WI38 (cell line): ENCODE data around the gene COL17A1.

Experiments used
- H3K4me3 ChIP-seq: 2 replicates; pipeline ENCODE4 v1.5.1; 2011; ENCODE audit warnings: low read depth, mild to moderate bottlenecking, control low read depth, low read length
- TF ChIP-seq, protein P1 (sequence below): IDR thresholded peaks from 2 replicates; pipeline ENCODE4 v1.5.1; 2012; ENCODE audit warnings: low read depth, mild to moderate bottlenecking, control low read depth, low read length

Gene COL17A1

DNA sequence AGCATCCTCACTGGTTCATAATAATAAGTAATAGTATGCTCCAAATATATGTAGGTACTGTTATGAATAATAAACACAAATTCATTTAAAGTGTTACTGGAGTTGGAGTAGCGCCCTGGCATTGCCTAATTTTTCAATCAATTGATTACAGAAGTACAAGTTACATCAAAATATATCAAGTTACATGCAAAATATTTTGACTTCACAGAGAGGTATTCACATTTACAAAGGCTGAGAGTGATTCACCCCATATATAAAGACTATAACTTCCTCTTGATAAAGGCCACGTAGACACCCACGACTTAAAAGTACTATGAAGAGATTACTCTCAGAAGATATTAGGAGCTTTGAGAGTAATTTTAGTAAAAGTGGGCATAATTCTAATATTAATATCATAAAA is 13.6 kb upstream of the COL17A1 start:
- no peak overlapping the region for H3K4me3 ChIP-seq
- TF ChIP-seq, protein P1, sequence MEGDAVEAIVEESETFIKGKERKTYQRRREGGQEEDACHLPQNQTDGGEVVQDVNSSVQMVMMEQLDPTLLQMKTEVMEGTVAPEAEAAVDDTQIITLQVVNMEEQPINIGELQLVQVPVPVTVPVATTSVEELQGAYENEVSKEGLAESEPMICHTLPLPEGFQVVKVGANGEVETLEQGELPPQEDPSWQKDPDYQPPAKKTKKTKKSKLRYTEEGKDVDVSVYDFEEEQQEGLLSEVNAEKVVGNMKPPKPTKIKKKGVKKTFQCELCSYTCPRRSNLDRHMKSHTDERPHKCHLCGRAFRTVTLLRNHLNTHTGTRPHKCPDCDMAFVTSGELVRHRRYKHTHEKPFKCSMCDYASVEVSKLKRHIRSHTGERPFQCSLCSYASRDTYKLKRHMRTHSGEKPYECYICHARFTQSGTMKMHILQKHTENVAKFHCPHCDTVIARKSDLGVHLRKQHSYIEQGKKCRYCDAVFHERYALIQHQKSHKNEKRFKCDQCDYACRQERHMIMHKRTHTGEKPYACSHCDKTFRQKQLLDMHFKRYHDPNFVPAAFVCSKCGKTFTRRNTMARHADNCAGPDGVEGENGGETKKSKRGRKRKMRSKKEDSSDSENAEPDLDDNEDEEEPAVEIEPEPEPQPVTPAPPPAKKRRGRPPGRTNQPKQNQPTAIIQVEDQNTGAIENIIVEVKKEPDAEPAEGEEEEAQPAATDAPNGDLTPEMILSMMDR, result no peak

DNA sequence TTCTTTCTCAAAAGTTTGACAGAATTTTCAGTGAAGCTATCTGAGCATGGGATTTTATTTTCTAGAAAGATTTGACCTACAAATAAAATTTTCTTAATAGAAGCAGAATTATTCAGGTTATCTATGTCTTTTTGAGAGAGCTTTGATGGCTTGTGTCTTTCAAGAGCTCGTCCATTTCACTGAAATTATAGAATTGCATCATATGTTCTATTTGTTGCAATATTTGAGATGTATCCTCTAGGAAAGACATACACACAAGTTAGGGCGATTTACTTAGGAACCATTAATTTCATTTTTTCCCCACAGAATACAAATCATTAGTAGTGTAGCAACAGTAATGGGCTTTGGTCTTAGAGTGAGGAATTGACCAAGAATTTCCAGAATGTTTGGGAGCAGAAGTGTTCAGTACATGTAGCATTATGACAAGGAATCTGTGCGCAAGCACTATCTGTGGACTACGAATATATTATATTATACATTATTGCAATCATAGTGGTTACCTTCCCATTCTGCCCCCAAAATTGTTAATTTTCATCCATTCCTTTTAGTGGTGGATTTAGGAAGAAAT is 12.8 kb upstream of the COL17A1 start:
- H3K4me3 ChIP-seq, result no peak overlapping the region
- TF ChIP-seq, protein P1, result no peak

DNA sequence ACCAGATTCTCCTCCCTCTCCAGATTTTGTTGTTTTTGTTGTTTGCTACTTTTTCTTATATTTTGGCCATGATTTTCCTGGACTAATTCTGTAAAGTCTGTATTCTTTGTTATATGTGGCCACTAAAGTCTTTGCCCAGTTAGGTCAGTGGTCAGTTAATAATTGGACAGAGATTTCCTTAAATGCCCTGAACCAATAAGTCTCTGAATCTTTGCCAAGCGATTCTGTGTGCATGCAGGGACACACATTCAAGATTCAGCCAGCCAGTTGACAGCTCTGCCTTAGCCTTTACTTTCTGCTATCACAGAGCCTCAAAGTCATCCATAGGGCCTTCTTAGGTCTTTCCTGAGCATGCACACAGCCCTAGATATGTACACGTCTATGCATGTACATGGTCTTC is 11.0 kb upstream of the COL17A1 start:
- TF ChIP-seq, protein P1, result no peak
- no peak overlapping the region for H3K4me3 ChIP-seq

DNA sequence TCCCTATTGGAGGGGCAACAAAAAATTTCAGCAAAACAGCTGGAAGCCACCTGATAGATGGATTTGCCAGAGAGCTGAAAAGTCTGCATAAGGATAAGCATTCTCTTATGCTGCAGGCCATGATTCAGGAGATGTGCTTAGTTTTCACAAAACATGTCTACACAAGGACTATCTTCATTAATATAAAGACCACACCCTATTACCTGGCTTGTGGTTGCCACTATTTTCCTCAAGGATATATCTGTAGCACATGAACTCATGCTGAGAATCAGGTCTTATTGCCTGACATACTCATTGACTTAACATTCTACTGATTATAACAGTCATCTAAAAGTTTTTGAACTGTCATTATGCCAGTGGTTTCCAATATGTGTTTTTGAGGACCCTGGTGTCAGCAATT is 7.1 kb upstream of the COL17A1 start:
- TF ChIP-seq, protein P1, result no peak
- no peak overlapping the region for H3K4me3 ChIP-seq

DNA sequence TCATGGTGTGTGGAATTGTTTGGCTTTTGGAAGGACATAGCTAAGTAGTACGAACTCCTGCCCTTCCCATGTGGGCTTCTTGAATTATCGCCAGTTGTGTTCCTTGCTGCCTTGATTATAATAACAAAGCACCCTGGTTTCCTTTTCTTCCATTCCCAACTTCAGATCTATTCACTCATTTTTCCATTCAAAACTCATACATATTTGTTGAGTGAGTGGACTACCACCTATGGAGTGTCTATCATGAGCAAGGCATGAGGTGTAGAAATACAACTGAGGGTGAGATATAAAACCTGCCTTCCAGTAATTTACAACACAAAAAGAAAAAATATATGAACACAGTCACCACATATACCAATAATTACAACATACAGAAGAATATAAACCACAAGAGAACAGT is 4.9 kb upstream of the COL17A1 start:
- TF ChIP-seq, protein P1, result no peak
- H3K4me3 ChIP-seq, result no peak overlapping the region

DNA sequence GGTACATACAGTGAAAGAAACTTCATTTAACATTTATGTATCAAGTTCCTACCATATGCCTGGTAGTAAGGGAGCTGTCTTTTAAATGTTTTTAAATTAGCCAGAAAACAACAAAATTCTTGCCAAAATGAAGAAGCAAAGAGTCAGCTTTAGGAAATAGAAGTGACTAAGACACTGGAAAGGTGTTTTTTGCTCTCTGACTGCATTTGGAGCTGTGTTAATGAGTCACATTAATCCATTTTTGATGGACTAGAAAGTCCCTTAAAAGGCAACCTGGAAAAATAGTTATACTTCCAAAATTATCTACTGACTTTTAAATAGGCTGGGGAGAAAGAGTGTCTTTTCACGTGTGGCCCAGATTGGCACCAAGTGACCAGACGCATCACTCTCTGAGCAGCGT is 3.9 kb upstream of the COL17A1 start:
- TF ChIP-seq, protein P1, result no peak
- H3K4me3 ChIP-seq, result no peak overlapping the region

DNA sequence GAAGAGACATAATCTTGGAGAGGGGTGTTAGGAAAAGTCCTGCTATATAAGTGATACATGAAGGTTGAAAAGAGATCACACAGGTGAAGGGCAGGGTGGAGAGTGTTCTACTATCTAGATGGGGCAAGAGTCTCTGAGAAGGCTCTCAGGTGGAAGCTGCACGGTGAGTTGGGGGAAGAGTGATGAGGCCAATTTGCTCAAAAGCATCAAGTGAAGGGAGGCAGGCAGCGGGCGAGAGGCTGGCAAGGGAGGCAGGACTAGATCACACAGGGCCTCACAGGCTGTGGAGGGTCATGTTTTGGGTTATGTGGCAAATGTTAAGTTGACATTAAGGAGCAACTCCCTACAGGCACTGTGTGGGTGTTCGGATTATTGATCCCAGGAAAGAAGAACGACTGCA is 2.6 kb upstream of the COL17A1 start:
- TF ChIP-seq, protein P1, result no peak

More for the DNA sequence above, 2.6 kb upstream of the COL17A1 start:
- H3K4me3 ChIP-seq, result no peak overlapping the region
